Raji (cell line): ENCODE data around the gene QSOX1.

Source experiments
- POLR2A ChIP-seq: IDR thresholded peaks from 2 replicates; pipeline ENCODE4 v1.6.1; 2011; ENCODE audit warnings: low read depth, low read length, control low read depth; ENCODE audit not compliant: insufficient read depth

QSOX1 gene

DNA sequence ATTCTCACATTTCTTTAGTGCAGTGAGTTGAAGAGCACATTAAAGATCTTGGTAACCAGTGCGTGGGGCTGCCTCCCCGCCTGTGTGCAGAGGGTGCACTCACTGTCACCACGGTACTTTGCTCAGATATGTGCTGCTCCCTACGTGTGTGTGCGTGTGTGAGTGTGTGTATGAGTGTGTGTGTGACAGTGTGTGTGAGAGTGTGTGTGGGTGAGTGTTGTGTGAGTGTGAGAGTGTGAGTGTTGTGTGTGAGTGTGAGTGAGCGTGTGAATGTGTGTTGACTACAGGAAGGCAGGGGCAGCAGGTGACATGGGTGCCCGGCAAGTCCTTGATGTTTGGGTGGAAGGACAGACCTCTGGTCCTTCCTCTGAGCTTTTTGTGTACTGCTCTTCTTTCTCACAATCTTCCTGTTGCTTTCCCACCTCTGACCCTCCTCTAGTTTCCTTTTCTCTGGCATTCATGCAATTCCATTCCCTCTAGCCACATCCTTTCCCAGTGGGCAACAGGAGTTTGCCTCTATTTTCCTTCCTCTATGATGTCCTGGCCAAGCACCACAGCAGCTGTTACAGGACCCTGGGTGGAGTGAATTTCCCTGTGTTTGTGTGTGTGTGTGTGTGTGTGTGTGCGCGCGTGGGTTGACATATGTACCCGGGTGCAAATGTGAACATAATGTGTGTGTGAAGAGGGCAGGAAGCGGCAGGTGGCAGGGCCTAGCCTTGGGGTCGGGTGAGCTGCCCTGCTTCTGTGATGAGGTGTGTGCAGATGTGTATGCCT is 95.2 kb downstream of the QSOX1 start:
- TF ChIP-seq POLR2A: no peak

DNA sequence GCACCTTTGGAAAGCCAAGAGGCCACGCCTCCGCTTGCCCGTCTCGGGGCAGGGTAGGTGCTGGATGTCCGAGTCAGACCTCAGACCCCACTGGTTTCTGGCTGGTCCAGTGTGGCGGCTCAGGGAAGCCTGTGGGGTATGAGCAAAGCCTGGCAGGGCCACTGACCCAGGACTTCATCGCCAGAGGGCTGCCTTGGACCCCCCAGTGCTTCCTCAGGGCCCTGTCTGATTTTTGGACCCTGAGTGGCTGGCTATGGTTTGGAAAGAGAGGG is 95.8 kb downstream of the QSOX1 start:
- no peak for TF ChIP-seq POLR2A

DNA sequence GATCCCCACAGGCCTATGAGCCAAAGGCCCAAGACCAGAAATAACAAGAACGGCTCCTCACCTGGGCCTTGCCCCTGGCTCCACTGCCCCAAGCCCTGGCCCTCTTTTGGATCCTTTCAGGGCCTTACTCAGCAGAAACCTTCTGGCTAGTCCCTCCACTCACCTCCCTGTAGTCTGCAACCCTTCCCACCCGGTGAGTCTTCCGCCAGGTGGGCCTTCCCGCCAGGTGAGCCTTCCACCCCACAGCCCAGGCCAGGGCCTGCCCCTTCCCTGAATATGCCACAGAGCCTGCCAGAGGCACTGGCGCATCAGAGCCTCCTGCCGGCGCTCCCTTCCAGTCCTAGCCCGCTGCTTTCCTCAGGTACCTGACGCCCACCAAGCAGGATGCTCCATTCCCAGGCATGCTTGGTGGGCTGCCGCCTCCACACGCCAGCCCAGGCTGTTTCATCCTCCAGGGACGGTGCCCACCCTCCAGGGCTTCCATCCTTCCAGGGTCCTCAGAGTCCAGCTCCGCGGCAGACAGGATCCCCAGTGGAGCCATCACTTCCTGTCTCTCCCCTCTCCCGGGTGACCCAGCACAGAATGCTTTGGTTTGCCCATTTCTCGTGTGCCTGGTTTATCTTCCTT is 96.3 kb downstream of the QSOX1 start:
- no peak for TF ChIP-seq POLR2A

DNA sequence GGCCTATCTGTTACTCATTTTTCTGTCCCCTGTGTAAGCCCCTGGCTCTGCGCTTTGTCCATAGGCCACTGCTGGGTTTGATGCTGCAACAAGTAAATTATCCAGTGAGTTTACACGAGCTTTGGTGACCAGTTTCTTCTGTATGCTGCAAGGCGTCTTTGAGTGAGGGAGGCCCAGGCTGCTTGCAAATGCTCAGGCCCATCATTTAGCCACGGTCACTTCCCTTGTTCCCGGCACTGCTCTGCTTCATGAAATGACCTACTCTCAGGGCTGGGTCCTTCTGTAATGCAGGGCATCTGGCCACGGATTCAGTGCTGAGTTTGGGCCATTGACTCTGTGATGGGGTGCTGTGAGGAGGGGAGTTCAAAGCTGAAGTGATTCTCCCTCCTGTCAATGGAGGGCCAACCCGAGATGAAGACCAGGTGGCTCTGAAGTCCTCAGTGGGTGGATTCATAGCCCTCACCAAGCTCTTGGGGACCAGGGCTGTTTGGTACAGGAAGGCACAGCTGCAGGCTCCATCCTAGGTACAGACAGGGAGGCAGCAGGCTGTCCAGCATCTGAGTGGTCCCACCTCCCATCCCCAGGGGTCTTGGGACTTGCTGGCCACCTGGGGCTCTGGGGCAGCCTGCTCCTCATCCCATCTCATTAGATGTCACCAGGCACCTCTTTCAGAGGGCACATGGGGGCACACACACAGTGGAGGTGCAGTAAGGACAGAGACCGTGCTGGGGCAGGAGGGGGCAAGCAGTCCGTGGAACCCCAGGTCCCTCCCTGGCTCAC is 97.0 kb downstream of the QSOX1 start:
- no peak for TF ChIP-seq POLR2A

DNA sequence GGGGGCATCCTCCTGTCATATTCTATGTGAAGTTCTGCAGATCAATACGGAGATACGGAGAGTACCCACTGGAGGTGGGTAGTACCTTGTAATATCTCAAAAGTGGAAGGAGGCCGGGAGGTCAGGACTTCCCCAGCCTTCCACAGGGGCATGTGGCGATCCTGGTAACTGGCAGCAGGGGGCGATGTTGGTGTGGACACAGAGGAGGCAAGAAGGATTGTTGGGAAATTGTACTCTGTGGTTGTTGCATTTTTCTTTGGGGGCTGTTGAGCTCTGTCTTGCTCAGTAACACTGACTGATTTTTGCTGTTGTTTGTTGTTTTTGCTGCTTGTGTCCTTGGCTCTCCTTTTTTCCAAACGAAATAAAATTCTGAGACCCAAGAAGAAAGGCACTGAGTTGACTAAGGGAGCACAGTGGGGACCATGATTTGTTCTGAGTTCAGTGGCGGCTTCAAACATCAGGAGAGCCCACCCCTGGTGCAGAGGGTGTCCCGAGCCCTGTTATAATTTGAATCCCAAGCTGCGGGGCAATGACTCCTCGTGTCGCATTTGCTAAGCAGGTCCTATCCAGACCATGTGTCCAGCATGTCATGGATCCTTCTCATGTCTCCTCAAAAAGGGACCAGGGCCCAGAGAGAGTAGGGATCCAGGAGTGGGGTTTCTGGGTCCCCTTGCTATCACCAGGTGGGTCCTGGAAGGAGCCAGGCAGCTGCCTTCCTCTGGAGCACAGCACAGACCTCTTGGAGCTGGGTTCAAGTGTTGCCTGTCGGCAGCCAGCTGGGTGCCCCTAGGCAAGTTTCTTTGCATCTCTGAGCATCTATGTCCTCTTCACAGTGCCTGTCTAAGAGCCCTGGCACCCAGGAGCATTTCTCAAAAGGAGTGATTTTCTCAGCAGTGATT is 98.2 kb downstream of the QSOX1 start:
- TF ChIP-seq POLR2A: no peak
